ENCODE measurements around the gene SC5D. TPM values are rescaled to one million over a fixed set of nuclear protein-coding genes. Genes with fewer than 3 reads are reported as not detected.

The SC5D gene
- total RNA-seq, 1 donor from 2014 or later, result 18.7 TPM

GRCh38 chr11:121341609-121342008 is 49.0 kb downstream of the SC5D start:
- peaks cover 5% of the 10 kb centered on the region for H3K27me3 ChIP-seq (ENCODE audit: low read depth)
- intact Hi-C loops (cut with micrococcal nuclease), result no loop called here

DNA sequence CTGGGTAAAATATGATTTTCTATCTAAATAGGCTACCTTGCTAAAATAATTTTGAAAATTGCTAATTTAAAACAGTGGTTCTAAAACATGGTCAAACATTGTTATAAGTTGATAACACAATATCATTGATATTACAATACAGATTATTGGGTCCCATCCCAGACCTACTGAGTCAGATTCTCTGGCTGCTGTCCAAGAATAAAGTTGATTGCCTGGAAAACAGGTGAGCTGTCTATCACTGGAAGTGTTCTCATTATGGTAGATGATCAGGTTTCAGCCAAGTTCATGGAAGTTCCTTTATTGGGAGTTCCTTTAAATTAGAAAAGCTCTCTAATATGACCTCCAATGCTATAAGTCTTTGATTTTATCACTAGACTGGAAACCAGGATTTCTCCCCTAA is 52.3 kb downstream of the SC5D start:
- intact Hi-C loops (cut with micrococcal nuclease), result no loop called here
- no peaks in the 10 kb centered on the region for H3K4me1 ChIP-seq
- TF ChIP-seq, protein P1, sequence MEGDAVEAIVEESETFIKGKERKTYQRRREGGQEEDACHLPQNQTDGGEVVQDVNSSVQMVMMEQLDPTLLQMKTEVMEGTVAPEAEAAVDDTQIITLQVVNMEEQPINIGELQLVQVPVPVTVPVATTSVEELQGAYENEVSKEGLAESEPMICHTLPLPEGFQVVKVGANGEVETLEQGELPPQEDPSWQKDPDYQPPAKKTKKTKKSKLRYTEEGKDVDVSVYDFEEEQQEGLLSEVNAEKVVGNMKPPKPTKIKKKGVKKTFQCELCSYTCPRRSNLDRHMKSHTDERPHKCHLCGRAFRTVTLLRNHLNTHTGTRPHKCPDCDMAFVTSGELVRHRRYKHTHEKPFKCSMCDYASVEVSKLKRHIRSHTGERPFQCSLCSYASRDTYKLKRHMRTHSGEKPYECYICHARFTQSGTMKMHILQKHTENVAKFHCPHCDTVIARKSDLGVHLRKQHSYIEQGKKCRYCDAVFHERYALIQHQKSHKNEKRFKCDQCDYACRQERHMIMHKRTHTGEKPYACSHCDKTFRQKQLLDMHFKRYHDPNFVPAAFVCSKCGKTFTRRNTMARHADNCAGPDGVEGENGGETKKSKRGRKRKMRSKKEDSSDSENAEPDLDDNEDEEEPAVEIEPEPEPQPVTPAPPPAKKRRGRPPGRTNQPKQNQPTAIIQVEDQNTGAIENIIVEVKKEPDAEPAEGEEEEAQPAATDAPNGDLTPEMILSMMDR (IDR thresholded peaks at IDR 0.05; ENCODE audit: borderline replicate concordance), result no peak

More at GRCh38 chr11:121341609-121342008, 49.0 kb downstream of the SC5D start:
- no peaks in the 10 kb centered on the region for H3K9me3 ChIP-seq (replicated peaks)
- no peak overlapping the region for H3K4me3 ChIP-seq
- no peak overlapping the region for H3K27ac ChIP-seq (replicated peaks)
- no peaks in the 10 kb centered on the region for H3K36me3 ChIP-seq
- peaks cover 16% of the 10 kb centered on the region for H3K4me1 ChIP-seq
- no peak for DNase-seq
- TF ChIP-seq, protein P1 (IDR thresholded peaks at IDR 0.05; ENCODE audit: borderline replicate concordance), result no peak

DNA sequence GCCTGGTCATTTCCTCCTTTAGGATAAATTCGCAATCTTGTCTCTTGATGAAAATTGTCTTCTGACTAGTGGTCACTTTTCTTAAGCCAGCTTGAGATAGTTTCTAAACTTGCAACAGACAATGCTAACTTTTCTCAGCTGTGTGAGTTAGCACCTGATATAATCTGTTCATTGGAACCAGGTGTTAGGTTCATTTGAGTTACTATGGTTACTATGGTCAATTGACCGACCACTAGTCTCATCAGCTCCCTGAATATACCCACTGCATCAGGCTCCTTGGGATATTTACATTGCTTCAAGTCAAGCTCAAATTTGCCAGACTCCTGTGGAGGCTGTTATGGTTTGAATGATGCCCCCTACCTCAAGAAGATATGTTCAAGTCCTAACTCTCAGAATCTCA is 54.5 kb downstream of the SC5D start:
- H3K4me3 ChIP-seq, result no peak overlapping the region
- H3K4me1 ChIP-seq, result peaks cover 14% of the 10 kb centered on the region
- no peaks in the 10 kb centered on the region for H3K9me3 ChIP-seq (replicated peaks)
- intact Hi-C loops (cut with micrococcal nuclease), result no loop called here
- no peak overlapping the region for H3K27ac ChIP-seq (replicated peaks)
- no peak for DNase-seq
- TF ChIP-seq, protein P1 (IDR thresholded peaks at IDR 0.05; ENCODE audit: borderline replicate concordance), result no peak
- H3K27me3 ChIP-seq (ENCODE audit: low read depth), result peaks cover 15% of the 10 kb centered on the region
- H3K36me3 ChIP-seq, result no peaks in the 10 kb centered on the region

More for the DNA sequence above, 52.3 kb downstream of the SC5D start:
- Histone ChIP-seq H3K36me3 (no peaks in the 10 kb centered on the region), H3K27ac (replicated peaks) (no peak overlapping the region), H3K27me3 (ENCODE audit: low read depth) (peaks cover 15% of the 10 kb centered on the region), H3K9me3 (replicated peaks) (no peaks in the 10 kb centered on the region), H3K4me3 (no peak overlapping the region)
- DNase-seq, result no peak

DNA sequence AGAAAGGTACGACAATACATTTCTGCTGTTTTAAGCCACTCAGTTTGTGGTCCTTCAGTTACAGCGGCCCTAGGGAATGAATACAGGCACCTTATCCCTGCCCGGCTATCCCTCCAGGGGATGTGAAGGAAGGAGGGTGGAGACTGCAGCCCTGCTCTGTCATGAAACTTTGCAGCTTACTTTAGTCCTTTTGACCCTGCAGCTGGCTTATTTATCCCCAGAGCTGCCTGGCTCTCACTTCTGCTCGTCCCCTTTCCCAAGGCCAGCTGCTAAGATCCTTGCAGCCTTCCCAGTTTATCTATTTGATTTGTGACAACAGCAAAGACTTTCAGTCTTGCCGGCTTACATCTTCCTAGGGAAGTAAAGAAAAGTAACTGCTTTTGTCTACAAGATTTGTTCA is 55.2 kb downstream of the SC5D start:
- no peak for DNase-seq
- peaks cover 21% of the 10 kb centered on the region for H3K4me1 ChIP-seq
- H3K27me3 ChIP-seq (ENCODE audit: low read depth), result peaks cover 14% of the 10 kb centered on the region
- H3K36me3 ChIP-seq, result no peaks in the 10 kb centered on the region
- no peak overlapping the region for H3K4me3 ChIP-seq
- intact Hi-C loops (cut with micrococcal nuclease), result no loop called here
- TF ChIP-seq, protein P1 (IDR thresholded peaks at IDR 0.05; ENCODE audit: borderline replicate concordance), result no peak
- H3K9me3 ChIP-seq (replicated peaks), result no peaks in the 10 kb centered on the region
- no peak overlapping the region for H3K27ac ChIP-seq (replicated peaks)

GRCh38 chr11:121348220-121348875 is 55.8 kb downstream of the SC5D start:
- H3K9me3 ChIP-seq (replicated peaks), result no peaks in the 10 kb centered on the region
- TF ChIP-seq, protein P1 (IDR thresholded peaks at IDR 0.05; ENCODE audit: borderline replicate concordance), result no peak
- H3K27ac ChIP-seq (replicated peaks), result no peak overlapping the region
- H3K27me3 ChIP-seq (ENCODE audit: low read depth), result peaks cover 11% of the 10 kb centered on the region
- H3K4me3 ChIP-seq, result no peak overlapping the region
- H3K36me3 ChIP-seq, result no peaks in the 10 kb centered on the region
- peaks cover 23% of the 10 kb centered on the region for H3K4me1 ChIP-seq
- intact Hi-C loops (cut with micrococcal nuclease), result no loop called here
- DNase-seq, result no peak

Measured in left ventricle myocardium inferior (tissue), 1 donor.